ENCODE measurements around the gene RAPH1. TPM values are rescaled to one million over a fixed set of nuclear protein-coding genes. Genes with fewer than 3 reads are reported as not detected.

RAPH1 gene
- total and polyA plus RNA-seq, 2 donors, result 2.4 to 4.4 TPM

GRCh38 chr2:203455209-203455608 is 79.9 kb downstream of the RAPH1 start:
- no peak for DNase-seq (ENCODE audit: low read depth in 6 of 9, low spot score in 9 of 9)
- WGBS, result 97% methylated on average over 3 of the region's 3 CpGs
- no peak overlapping the region for H3K27ac ChIP-seq (ENCODE audit: low read depth in 1 of 2, low read length in 1 of 2)
- peaks cover 0 to 3% of the 10 kb centered on the region in 2 donors for H3K36me3 ChIP-seq (ENCODE audit: control insufficient read depth in 2 of 2, insufficient read depth in 2 of 2, low read length in 1 of 2)
- H3K9me3 ChIP-seq (ENCODE audit: control insufficient read depth in 2 of 2, insufficient read depth in 1 of 2, low read length in 1 of 2), result no peaks in the 10 kb centered on the region
- no peak overlapping the region for H3K4me3 ChIP-seq (ENCODE audit: low read length in 2 of 2)
- H3K27me3 ChIP-seq (ENCODE audit: control insufficient read depth in 2 of 2, insufficient read depth in 1 of 2, low read length in 1 of 2), result no peaks in the 10 kb centered on the region
- H3K4me1 ChIP-seq (ENCODE audit: control insufficient read depth in 2 of 2, insufficient read depth in 2 of 2, low read length in 2 of 2), result no peaks in the 10 kb centered on the region

GRCh38 chr2:203453858-203454451 is 81.1 kb downstream of the RAPH1 start:
- WGBS, result 34% methylated on average over 1 of the region's 1 CpG
- Histone ChIP-seq H3K27me3 (ENCODE audit: control insufficient read depth in 2 of 2, insufficient read depth in 1 of 2, low read length in 1 of 2) (no peaks in the 10 kb centered on the region), H3K36me3 (ENCODE audit: control insufficient read depth in 2 of 2, insufficient read depth in 2 of 2, low read length in 1 of 2) (no peaks in the 10 kb centered on the region), H3K4me1 (ENCODE audit: control insufficient read depth in 2 of 2, insufficient read depth in 2 of 2, low read length in 2 of 2) (no peaks in the 10 kb centered on the region), H3K9me3 (ENCODE audit: control insufficient read depth in 2 of 2, insufficient read depth in 1 of 2, low read length in 1 of 2) (no peaks in the 10 kb centered on the region), H3K4me3 (ENCODE audit: low read length in 2 of 2) (no peak overlapping the region), H3K27ac (ENCODE audit: low read depth in 1 of 2, low read length in 1 of 2) (no peak overlapping the region)
- DNase-seq (ENCODE audit: low read depth in 6 of 9, low spot score in 9 of 9), result peak; percentile 27 to 70 (median 49)

GRCh38 chr2:203451689-203452088 is 83.4 kb downstream of the RAPH1 start:
- Histone ChIP-seq H3K4me3 (ENCODE audit: low read length in 2 of 2) (no peak overlapping the region), H3K4me1 (ENCODE audit: control insufficient read depth in 2 of 2, insufficient read depth in 2 of 2, low read length in 2 of 2) (no peaks in the 10 kb centered on the region), H3K27me3 (ENCODE audit: control insufficient read depth in 2 of 2, insufficient read depth in 1 of 2, low read length in 1 of 2) (no peaks in the 10 kb centered on the region), H3K9me3 (ENCODE audit: control insufficient read depth in 2 of 2, insufficient read depth in 1 of 2, low read length in 1 of 2) (no peaks in the 10 kb centered on the region), H3K36me3 (ENCODE audit: control insufficient read depth in 2 of 2, insufficient read depth in 2 of 2, low read length in 1 of 2) (no peaks in the 10 kb centered on the region), H3K27ac (ENCODE audit: low read depth in 1 of 2, low read length in 1 of 2) (no peak overlapping the region)
- 100% methylated on average over 1 of the region's 1 CpG for WGBS
- no peak for DNase-seq (ENCODE audit: low read depth in 6 of 9, low spot score in 9 of 9)

GRCh38 chr2:203451011-203451410 is 84.1 kb downstream of the RAPH1 start:
- H3K4me1 ChIP-seq (ENCODE audit: control insufficient read depth in 2 of 2, insufficient read depth in 2 of 2, low read length in 2 of 2), result no peaks in the 10 kb centered on the region
- no peaks in the 10 kb centered on the region for H3K36me3 ChIP-seq (ENCODE audit: control insufficient read depth in 2 of 2, insufficient read depth in 2 of 2, low read length in 1 of 2)
- H3K4me3 ChIP-seq (ENCODE audit: low read length in 2 of 2), result no peak overlapping the region
- no peaks in the 10 kb centered on the region for H3K27me3 ChIP-seq (ENCODE audit: control insufficient read depth in 2 of 2, insufficient read depth in 1 of 2, low read length in 1 of 2)
- WGBS, result over 99% methylated on average over 2 of the region's 2 CpGs
- no peak for DNase-seq (ENCODE audit: low read depth in 6 of 9, low spot score in 9 of 9)
- no peaks in the 10 kb centered on the region for H3K9me3 ChIP-seq (ENCODE audit: control insufficient read depth in 2 of 2, insufficient read depth in 1 of 2, low read length in 1 of 2)
- H3K27ac ChIP-seq (ENCODE audit: low read depth in 1 of 2, low read length in 1 of 2), result no peak overlapping the region

GRCh38 chr2:203450561-203450960 is 84.5 kb downstream of the RAPH1 start:
- Histone ChIP-seq H3K4me3 (ENCODE audit: low read length in 2 of 2) (no peak overlapping the region), H3K27ac (ENCODE audit: low read depth in 1 of 2, low read length in 1 of 2) (no peak overlapping the region), H3K27me3 (ENCODE audit: control insufficient read depth in 2 of 2, insufficient read depth in 1 of 2, low read length in 1 of 2) (no peaks in the 10 kb centered on the region), H3K9me3 (ENCODE audit: control insufficient read depth in 2 of 2, insufficient read depth in 1 of 2, low read length in 1 of 2) (no peaks in the 10 kb centered on the region), H3K36me3 (ENCODE audit: control insufficient read depth in 2 of 2, insufficient read depth in 2 of 2, low read length in 1 of 2) (no peaks in the 10 kb centered on the region), H3K4me1 (ENCODE audit: control insufficient read depth in 2 of 2, insufficient read depth in 2 of 2, low read length in 2 of 2) (no peaks in the 10 kb centered on the region)
- DNase-seq (ENCODE audit: low read depth in 6 of 9, low spot score in 9 of 9), result no peak
- 93% methylated on average over 3 of the region's 3 CpGs for whole genome bisulfite sequencing

GRCh38 chr2:203446780-203447179 is 88.3 kb downstream of the RAPH1 start:
- Histone ChIP-seq H3K27ac (ENCODE audit: low read depth in 1 of 2, low read length in 1 of 2) (no peak overlapping the region), H3K36me3 (ENCODE audit: control insufficient read depth in 2 of 2, insufficient read depth in 2 of 2, low read length in 1 of 2) (peaks cover 0 to 1% of the 10 kb centered on the region in 2 donors), H3K9me3 (ENCODE audit: control insufficient read depth in 2 of 2, insufficient read depth in 1 of 2, low read length in 1 of 2) (no peaks in the 10 kb centered on the region), H3K4me3 (ENCODE audit: low read length in 2 of 2) (no peak overlapping the region), H3K4me1 (ENCODE audit: control insufficient read depth in 2 of 2, insufficient read depth in 2 of 2, low read length in 2 of 2) (no peaks in the 10 kb centered on the region), H3K27me3 (ENCODE audit: control insufficient read depth in 2 of 2, insufficient read depth in 1 of 2, low read length in 1 of 2) (no peaks in the 10 kb centered on the region)
- whole genome bisulfite sequencing, result 97% methylated on average over 3 of the region's 3 CpGs
- DNase-seq (ENCODE audit: low read depth in 6 of 9, low spot score in 9 of 9), result no peak

GRCh38 chr2:203446071-203446481 is 89.0 kb downstream of the RAPH1 start:
- 77% methylated on average over 3 of the region's 3 CpGs for WGBS
- DNase-seq (ENCODE audit: low read depth in 6 of 9, low spot score in 9 of 9), result no peak
- H3K27ac ChIP-seq (ENCODE audit: low read depth in 1 of 2, low read length in 1 of 2), result no peak overlapping the region
- H3K4me1 ChIP-seq (ENCODE audit: control insufficient read depth in 2 of 2, insufficient read depth in 2 of 2, low read length in 2 of 2), result no peaks in the 10 kb centered on the region
- H3K27me3 ChIP-seq (ENCODE audit: control insufficient read depth in 2 of 2, insufficient read depth in 1 of 2, low read length in 1 of 2), result no peaks in the 10 kb centered on the region
- no peaks in the 10 kb centered on the region for H3K9me3 ChIP-seq (ENCODE audit: control insufficient read depth in 2 of 2, insufficient read depth in 1 of 2, low read length in 1 of 2)
- H3K4me3 ChIP-seq (ENCODE audit: low read length in 2 of 2), result no peak overlapping the region
- H3K36me3 ChIP-seq (ENCODE audit: control insufficient read depth in 2 of 2, insufficient read depth in 2 of 2, low read length in 1 of 2), result peaks cover 0 to 4% of the 10 kb centered on the region in 2 donors

GRCh38 chr2:203444738-203445137 is 90.4 kb downstream of the RAPH1 start:
- H3K4me3 ChIP-seq (ENCODE audit: low read length in 2 of 2), result no peak overlapping the region
- H3K4me1 ChIP-seq (ENCODE audit: control insufficient read depth in 2 of 2, insufficient read depth in 2 of 2, low read length in 2 of 2), result no peaks in the 10 kb centered on the region
- H3K36me3 ChIP-seq (ENCODE audit: control insufficient read depth in 2 of 2, insufficient read depth in 2 of 2, low read length in 1 of 2), result peaks cover 0 to 6% of the 10 kb centered on the region in 2 donors
- no peak for DNase-seq (ENCODE audit: low read depth in 6 of 9, low spot score in 9 of 9)
- 96% methylated on average over 7 of the region's 7 CpGs for WGBS
- H3K9me3 ChIP-seq (ENCODE audit: control insufficient read depth in 2 of 2, insufficient read depth in 1 of 2, low read length in 1 of 2), result no peaks in the 10 kb centered on the region
- H3K27me3 ChIP-seq (ENCODE audit: control insufficient read depth in 2 of 2, insufficient read depth in 1 of 2, low read length in 1 of 2), result no peaks in the 10 kb centered on the region
- no peak overlapping the region for H3K27ac ChIP-seq (ENCODE audit: low read depth in 1 of 2, low read length in 1 of 2)

GRCh38 chr2:203442463-203442862 is 92.6 kb downstream of the RAPH1 start:
- H3K4me3 ChIP-seq (ENCODE audit: low read length in 2 of 2), result no peak overlapping the region
- H3K4me1 ChIP-seq (ENCODE audit: control insufficient read depth in 2 of 2, insufficient read depth in 2 of 2, low read length in 2 of 2), result no peaks in the 10 kb centered on the region
- H3K27ac ChIP-seq (ENCODE audit: low read depth in 1 of 2, low read length in 1 of 2), result no peak overlapping the region
- H3K36me3 ChIP-seq (ENCODE audit: control insufficient read depth in 2 of 2, insufficient read depth in 2 of 2, low read length in 1 of 2), result peaks cover 9 to 10% of the 10 kb centered on the region in 2 donors
- no peaks in the 10 kb centered on the region for H3K27me3 ChIP-seq (ENCODE audit: control insufficient read depth in 2 of 2, insufficient read depth in 1 of 2, low read length in 1 of 2)
- H3K9me3 ChIP-seq (ENCODE audit: control insufficient read depth in 2 of 2, insufficient read depth in 1 of 2, low read length in 1 of 2), result no peaks in the 10 kb centered on the region
- WGBS, result 96% methylated on average over 5 of the region's 5 CpGs
- DNase-seq (ENCODE audit: low read depth in 6 of 9, low spot score in 9 of 9), result no peak
